Activated T-cell treated with anti-CD3 and anti-CD28 coated beads, Interleukin-2, amount 50 U/mL, for 1 hour (primary cell): ENCODE measurements around the gene PTCH2.

Source experiments
- DNase-seq: peaks from one replicate; pipeline ENCODE4 v3.0.0-alpha.2; 2020

Gene PTCH2, protein sequence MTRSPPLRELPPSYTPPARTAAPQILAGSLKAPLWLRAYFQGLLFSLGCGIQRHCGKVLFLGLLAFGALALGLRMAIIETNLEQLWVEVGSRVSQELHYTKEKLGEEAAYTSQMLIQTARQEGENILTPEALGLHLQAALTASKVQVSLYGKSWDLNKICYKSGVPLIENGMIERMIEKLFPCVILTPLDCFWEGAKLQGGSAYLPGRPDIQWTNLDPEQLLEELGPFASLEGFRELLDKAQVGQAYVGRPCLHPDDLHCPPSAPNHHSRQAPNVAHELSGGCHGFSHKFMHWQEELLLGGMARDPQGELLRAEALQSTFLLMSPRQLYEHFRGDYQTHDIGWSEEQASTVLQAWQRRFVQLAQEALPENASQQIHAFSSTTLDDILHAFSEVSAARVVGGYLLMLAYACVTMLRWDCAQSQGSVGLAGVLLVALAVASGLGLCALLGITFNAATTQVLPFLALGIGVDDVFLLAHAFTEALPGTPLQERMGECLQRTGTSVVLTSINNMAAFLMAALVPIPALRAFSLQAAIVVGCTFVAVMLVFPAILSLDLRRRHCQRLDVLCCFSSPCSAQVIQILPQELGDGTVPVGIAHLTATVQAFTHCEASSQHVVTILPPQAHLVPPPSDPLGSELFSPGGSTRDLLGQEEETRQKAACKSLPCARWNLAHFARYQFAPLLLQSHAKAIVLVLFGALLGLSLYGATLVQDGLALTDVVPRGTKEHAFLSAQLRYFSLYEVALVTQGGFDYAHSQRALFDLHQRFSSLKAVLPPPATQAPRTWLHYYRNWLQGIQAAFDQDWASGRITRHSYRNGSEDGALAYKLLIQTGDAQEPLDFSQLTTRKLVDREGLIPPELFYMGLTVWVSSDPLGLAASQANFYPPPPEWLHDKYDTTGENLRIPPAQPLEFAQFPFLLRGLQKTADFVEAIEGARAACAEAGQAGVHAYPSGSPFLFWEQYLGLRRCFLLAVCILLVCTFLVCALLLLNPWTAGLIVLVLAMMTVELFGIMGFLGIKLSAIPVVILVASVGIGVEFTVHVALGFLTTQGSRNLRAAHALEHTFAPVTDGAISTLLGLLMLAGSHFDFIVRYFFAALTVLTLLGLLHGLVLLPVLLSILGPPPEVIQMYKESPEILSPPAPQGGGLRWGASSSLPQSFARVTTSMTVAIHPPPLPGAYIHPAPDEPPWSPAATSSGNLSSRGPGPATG

DNA sequence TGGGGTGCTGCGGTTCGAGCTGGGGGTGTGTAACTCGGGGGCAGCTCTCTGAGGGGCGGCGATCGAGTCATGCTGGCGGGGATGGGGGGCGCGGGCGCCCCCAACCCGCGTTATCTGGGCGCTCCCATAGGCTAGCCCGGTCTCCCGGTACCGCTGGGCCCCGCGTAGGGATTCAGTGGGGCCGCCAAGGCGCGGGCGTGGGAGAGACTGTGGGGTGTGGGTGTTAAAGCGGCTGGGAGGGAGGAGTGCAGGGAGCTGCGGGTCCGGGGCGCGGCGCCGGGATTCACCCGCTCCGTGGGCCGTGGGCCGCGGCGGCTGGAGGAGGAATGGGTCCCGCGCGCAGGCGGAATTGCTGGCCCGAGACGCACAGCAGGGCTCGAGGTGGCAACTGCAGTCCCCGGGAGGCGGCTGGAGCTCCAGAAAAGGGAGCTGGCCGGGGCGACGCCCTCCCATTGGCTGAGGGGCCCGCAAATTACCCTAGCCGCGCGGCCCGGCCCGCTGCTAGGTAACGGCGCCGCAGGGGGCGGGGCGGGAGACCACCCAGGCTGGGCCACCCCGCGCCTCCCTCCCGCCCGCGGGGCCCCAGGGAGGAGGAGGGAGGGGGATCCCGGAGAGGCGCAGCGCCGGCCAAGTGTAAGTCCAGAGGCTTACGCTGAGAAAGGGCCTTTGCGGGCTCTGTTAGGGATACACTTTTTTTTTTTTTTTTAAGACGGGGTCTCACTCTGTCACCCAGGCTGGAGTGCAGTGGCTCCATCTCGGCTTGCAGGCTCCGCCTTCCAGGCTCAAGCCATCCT, at the start of gene PTCH2:
Gene PTCH2 (minus strand): TSS at position 392 of the 794 bp plus-strand sequence. CDS start 321 bp downstream, at position 71.
- peak; percentile 43 for DNase-seq

DNA sequence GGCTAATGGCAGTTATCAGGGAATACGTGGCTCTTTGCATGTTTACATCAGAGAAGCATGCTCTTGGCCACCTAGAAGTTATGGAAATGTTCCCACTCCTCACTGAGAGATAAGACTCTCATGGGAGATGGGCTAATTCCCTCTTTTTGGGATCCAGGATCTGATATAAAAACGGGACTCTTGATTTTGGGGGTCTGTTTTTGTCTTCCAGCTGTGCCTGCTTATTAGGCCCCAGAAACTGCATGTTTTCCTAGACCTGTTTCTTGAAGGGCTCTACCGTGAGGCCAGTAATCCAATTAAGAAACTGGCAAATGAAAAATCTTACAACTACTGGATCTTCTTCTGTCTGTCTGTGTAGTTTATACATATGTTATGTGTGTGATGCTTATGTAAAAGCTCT, 47.0 kb upstream of the PTCH2 start:
- no peak for DNase-seq

DNA sequence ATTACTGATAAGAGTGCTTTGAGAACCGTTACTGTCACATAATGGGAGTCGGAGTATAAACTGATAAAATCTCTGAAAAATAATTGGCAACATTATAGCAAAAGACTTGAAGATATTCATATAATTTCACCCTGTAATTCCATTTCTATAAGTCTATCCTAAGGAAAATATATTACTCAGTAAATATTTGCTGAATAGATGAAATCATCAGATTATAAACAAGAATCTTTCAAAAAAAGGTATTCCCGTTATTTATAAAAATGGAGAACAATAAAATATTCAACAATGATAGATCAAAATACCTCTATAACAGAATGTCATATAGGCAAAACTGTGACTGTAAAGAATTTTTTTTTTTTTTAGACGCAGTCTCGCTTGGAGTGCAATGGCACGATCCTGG, 42.4 kb upstream of the PTCH2 start:
- DNase-seq = no peak

DNA sequence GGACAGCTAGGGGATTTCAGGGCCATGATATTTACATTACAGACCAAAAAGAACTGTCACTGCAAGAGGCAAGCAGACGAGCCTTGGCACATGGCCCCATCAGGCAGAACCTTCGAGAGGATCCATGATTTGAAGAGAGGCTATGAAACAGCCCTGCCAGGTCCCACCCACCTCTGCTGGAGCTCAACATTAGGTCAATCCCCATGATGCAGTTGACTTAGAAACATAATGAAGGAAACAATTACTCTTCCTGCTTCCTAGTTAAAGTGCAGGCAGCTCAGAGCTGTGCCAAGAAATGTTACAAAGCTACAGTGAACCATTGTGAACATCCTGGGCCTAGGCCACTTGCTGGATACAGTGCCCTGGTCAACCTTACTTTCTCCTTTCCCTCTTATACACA, 41.7 kb upstream of the PTCH2 start:
- no peak for DNase-seq

DNA sequence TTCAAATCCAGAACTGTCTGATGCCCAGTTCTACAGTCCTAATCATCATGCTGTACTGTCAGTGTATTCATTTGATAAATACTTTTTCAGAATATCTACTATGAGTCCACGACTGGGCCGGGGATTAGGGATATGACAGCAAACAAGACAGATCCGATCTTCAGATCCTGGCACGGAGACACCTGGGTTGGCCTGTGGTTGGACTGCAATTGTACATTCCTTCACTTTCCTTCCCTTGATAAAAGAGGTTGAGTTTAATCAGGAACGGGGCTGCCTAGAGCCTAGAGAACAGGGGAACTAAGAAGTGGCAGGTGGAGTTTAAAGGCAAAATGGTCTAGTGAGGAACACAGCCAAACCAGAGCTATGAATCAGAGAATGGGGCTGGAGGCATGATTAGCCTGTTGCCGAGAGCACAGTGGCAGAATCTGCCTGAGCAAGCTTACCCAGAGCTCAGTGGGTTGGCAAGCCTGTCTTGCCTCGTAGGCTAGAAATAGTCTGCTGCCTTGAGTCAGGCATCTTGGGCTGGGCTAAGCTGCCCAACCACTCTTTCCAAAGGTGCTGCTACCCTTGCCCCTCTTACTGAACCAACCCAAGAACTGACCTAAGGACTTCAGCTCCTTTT, 38.1 kb upstream of the PTCH2 start:
- DNase-seq = no peak

DNA sequence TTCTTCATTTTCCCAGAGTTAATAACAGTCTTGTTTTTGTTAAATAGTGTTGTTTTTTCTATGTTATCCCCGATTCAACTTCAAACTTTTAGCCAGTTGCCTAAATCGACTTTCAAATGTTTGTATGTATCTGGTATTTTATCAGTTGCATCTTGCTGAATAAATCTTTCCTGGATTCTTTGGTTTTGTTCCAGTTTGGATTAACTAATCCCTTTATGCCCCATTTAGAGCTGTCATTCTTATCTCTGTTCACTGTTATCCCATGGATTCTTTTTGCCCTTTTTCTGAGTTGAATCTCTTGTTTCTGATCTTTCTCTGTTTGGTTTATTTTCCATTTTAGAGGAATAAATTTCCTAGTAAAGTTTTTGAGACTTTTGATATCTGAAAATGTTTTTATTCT, 31.1 kb upstream of the PTCH2 start:
- DNase-seq = no peak

DNA sequence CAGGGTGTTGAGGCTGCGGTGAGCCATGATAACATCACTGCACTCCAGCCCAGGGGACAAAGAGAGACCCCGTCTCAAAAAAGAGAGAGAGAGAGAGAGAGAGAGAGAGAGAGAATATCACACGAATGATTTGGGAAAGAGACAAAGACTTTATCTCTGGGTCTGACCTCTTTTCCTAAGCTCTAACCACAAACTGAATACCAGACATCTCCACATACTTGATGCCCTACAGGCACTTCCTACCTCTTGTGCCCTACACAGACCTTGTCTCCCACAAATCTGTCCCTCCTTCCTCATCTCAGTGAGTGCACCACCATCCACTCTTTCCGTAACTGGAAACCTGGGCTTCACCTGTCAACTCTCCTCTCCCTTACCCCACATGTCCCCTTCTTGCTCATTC, 27.0 kb upstream of the PTCH2 start:
- DNase-seq = no peak

DNA sequence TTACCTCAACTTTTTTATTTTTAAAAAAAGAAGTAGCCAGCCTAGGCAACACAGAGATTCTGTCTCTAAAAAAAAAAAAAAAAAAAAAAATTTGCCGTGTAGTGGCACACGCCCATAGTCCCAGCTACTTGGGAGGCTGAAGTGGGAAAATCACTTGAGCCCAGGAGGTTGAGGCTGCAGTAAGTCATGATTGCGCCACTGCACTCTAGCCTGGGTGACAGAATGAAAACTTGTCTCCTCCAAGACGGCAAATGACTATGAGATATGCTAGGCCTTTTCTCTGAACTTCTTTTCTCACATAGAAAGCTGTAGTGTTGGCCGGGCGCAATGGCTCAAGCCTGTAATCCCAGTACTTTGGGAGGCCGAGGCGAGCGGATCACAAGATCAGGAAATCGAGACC, 24.7 kb upstream of the PTCH2 start:
- no peak for DNase-seq

DNA sequence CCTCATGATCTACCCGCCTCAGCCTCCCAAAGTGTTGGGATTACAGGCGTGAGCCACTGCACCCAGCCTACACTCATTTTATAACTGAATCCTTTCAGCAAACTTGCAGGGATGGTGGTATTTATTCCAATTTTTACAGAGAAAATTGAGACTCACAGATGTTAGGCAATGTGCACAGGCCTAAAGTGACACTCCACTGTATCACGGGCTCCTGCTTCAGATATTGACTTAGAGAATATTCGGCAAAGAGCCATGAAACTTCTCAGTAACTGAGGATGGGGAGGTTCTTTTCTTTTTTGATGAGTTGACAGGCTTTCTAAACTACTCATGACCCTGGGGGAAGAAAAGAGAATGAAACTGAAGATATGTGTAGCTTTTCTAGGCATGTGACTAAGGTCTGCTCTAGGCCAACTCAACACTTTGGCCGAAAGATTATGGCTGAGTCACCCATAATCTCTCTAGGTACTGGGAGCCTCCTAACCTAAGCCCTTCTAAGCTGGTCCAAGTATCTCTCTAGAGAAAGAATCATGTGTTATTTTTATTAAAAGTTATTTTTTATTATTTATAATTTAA, 19.9 kb upstream of the PTCH2 start:
- no peak for DNase-seq

DNA sequence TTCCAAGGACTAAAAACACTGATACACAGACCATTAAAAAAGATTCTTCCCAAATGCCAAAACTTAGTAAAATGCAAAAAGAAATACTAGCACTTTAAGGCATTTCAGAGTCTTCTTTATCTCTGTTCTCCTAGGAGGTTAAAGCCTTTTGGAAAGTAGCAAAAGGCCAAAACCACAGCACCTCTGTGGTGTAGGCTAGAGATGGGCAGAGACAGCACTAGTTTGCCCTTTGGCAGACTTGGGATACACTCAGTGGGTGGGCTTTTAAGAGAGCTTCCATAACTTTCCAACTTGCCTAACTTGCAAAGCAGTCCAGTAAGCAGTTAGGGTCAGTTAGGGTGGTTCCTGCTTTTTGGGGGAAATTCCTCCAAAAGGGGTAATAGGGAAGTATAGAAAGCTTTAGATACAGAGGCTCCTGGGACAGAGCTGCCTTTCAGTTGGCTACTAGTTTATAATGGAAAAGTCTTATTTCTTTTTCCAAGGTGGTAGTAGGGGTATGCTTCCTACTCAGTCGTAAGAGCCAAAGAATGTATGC, 17.9 kb upstream of the PTCH2 start:
- DNase-seq = no peak

DNA sequence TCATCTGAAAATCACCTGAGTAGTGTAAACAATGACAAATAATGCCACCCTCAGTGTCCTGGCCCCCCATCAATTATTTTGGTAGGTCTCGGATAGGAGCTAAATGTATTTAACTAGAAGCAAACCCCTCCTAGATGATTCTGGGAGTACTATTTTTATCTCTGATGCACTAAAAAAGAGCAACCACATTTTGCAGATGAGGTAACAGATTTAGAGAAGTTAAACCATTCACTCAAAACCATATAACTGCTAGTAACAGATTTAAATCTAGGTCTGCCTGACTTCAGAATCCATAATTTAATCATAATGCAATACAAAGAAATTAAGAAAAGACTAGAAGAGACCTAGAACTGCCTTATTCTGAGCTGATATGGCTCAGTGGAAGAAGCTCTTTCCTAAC, 17.3 kb upstream of the PTCH2 start:
- DNase-seq = no peak

DNA sequence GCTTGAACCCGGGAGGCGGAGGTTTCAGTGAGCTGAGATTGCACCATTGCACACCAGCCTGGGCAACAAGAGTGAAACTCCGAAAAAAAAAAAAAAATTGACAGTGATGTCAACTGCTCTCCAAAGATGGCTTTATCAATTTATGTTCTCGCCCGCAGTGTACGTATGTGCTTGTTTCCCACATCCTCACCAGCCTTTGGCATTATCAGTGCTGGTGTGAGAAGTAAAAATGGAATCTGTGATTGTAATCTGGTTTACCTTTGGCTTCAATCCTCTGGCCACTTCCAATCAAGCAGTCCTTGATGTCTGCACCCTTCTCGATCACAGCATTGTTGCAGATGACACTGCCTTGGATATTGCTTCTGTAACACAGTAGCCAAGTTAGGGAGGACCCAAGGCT, 14.4 kb upstream of the PTCH2 start:
- no peak for DNase-seq

DNA sequence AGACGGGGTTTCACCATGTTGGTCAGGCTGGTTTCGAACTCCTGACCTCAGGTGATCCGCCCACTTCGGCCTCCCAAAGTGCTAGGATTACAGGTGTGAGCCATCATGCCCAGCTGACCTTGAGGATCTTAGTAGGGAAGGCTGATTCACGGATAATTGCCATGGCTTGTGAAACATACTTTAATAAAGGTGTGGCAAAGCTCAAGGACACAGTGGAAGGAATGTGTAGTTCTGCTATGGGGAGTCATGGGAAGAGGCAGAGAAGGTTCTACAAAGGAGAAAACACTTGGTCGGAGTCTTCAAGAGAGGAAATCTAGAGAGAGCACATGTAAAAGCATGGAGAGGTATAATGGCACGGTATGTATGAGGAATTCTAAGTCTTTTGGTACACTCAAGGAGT, 12.7 kb upstream of the PTCH2 start:
- no peak for DNase-seq

DNA sequence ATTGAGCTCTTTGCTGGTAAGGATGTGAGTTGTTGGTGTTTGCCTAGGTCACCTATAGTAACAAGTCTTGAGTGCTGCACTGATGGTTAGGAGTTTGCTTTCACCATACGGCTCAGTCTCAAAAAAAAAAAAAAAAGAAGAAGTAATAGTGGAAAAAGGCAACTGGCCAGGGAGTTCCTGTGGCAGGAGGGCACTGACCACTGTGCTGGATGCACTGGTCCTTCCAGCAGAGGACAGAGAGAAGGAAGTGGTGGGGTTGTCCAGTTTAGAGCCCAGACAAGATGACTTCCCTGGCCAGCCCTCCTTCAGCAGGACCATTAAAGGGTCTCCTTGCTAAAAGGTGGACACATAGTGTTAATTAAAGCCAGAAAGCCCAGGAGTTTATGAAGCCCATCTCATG, 11.9 kb upstream of the PTCH2 start:
- DNase-seq = no peak

DNA sequence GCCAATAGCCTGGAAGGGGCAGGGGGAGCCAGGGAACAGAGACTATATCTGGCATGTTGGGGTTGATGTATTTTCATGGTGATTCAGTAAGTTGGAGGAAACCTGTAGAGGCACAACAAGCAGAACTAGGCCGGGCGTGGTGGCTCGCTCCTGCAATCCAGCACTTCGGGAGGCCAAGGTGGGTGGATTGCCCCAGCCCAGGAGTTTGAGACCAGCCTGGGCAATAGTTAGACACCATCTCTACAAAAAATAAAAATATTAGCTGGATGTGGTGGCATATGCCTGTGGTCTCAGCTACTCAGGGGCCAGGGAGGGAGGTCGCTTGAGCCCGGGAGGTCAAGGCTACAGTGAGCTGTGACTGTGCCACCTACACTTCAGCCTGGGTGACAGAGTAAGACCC, 10.1 kb upstream of the PTCH2 start:
- DNase-seq = no peak

DNA sequence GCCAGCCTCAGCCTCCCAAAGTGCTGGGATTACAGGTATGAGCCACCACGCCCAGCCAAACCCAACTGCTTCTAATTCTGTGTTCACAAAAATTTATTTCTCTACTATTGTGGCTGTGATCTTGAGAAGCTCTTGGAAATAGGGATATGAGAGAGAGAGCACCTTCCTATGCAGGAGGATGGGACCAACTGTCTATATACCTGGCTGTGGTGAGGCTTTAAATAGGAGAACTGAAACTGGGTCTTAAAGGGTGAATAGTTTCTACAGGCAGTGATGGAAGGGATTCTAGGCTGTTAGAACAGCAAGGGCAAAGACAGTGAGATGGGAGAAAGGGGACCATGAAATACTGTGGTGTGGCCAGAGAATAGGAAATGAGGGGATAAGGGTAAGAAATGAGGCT, 8.3 kb upstream of the PTCH2 start:
- no peak for DNase-seq

DNA sequence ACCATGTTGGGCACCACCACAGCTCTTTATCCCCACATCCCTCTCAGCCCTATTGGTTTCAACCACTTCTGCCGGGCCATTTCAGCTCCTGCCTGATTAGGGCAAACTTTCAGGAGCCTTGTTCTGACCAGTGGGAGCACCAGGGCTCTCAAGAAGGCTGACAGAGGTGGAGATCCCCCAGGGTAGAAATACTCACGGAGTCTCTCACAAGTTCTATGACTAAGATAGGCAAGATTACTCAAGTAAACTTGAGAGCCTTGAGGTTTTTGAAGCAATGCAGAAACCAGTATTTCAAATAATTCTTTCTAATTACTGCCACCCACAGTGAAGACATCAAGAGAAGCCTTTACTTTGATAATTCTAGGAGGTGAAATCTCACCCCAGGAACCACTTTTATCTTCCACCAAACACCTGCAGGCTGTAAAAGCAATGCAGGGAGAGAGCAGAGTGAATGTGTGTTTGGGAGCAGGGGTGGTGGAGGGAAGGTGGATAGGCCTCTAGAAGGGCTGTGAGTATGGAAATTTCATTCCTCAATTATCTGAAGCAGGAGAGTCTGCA, 6.6 kb upstream of the PTCH2 start:
- no peak for DNase-seq

DNA sequence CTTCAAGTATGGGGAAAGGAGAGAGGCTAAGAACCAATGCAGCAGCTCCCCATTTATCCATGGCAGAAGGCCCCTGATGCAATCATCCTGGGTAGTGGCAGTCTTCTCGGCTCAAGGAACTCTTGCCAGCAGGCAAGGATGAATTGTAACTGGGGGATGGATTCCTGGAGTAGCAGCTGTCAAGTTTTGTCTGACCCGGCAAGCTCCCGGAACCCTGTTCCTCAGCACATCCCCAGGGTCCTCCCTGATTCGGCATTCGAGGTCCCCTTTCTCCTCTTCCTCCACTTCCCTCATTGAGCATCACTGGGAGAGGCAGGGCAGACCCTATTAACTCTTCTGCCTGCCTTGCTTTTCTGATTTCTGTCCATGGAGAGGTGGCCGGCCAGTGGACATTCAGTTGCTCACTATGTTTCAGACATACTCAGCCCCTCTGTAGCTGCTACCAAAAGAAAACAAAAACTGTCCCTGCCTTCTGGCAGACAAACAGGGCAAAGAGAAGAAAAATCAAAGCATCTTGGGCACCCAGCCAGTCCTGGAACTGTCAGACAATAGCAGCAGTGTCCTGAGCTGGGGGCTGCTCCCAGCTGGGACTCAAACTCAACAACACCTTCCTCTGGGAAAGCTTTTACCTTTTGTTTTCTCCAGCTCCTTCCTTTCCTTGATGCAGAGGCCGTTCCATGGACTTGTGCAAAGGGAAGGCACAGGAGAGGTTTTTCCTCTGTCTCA, 5.6 kb upstream of the PTCH2 start:
- DNase-seq = no peak

DNA sequence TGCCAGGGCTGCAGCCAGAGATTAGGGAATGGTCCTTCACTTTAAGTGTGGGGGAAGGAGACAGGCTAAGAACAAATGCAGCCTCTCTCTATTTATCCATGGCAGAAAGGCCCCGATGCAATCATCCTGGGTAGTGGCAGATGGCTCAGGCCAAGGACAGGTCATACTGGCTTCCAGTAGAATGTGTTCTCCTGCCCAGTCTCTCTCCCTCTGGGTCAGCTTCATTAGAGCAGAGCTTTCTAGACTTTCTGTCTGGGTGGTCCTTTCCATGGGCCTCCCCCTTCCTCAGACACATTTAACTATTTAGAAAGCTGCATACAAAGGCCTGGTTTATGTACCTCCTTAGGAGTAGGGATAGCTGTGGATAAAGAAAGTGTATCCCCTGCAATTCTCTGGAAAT, 4.8 kb upstream of the PTCH2 start:
- DNase-seq = no peak

DNA sequence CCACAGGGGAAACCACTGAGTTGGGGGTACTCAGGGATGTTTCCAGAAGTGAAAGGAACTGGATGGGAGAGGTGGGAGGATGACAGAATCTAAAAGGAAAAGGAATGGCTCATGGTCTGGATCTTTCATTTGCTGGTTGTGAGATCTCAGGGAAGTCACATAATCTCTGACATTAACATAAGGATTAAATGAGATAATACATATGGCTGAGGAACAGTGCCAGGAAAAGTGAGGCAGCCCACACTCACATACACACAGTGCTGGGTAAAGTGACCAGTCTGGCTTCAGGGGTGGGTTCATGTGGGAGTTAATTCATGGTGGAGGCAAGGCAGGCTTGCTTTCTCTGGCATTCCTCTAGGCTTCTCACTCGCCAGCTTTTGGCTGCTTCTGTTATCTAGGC, 3.9 kb upstream of the PTCH2 start:
- DNase-seq = no peak

DNA sequence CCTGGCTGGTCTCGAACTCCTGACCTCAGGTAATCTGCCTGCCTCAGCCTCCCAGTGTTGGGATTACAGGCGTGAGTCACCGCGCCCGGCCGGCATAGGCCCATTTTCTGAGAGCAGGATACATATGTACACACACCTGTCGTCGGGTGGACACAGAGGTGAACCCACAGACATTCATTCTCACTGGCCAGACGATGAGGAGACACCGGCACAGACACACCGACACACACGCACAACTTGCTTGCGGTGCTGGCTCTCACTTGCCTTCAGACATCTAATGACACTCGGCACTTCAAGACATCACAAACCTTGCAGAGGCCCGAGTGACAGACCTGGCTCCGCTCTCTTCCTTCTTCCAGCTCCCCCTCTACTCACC, 579 bp downstream of the PTCH2 start:
- no peak for DNase-seq
